ENCODE measurements around the gene COL21A1.

GRCh38 chr6:56076033-56076432, 171.3 kb downstream of the COL21A1 start:
- TF ChIP-seq CTCF (IDR thresholded peaks at IDR 0.05), result no peak
- TF ChIP-seq POLR2A (IDR thresholded peaks at IDR 0.05), result no peak

All from uterus (tissue), 2 donors.